ENCODE results near the gene SRBD1. TPM values are rescaled to one million over a fixed set of nuclear protein-coding genes. Genes with fewer than 3 reads are reported as not detected.

Gene SRBD1
- polyA plus RNA-seq, 3 donors, result 5.8 to 9.2 (median 7.0) TPM

- Histone ChIP-seq H3K79me2 (ENCODE audit: insufficient read depth, low read length) (no peaks in the 10 kb centered on the region), H3K9me3 (replicated peaks in 1 of 2; ENCODE audit: control insufficient read depth in 1 of 2, insufficient read depth in 1 of 2, low read length in 2 of 2) (no peaks in the 10 kb centered on the region), H3K36me3 (replicated peaks in 1 of 2; ENCODE audit: control insufficient read depth in 1 of 2, insufficient read depth in 2 of 2, low read length in 2 of 2) (peaks cover 0 to 9% of the 10 kb centered on the region in 2 donors), H3K27me3 (ENCODE audit: control insufficient read depth in 2 of 2, insufficient read depth in 2 of 2, low read length in 2 of 2) (no peaks in the 10 kb centered on the region), H3K4me1 (ENCODE audit: control insufficient read depth in 1 of 2, insufficient read depth in 2 of 2, low read length in 2 of 2) (no peaks in the 10 kb centered on the region), H3K27ac (ENCODE audit: low read depth in 1 of 2, low read length in 2 of 2) (no peak overlapping the region), H2AFZ (ENCODE audit: insufficient read depth, low read depth, low read length, poor library complexity, severe bottlenecking) (no peak overlapping the region), H3K4me2 (replicated peaks; ENCODE audit: extremely low read depth, low read length, poor library complexity, severe bottlenecking) (no peak overlapping the region), H4K20me1 (ENCODE audit: insufficient read depth, low read length) (no peaks in the 10 kb centered on the region), H3K4me3 (replicated peaks in 1 of 3; ENCODE audit: low read depth in 2 of 3, low read length in 3 of 3) (no peak overlapping the region), H3K9ac (ENCODE audit: insufficient read depth, low read length, poor library complexity, severe bottlenecking) (no peak overlapping the region)
- TF ChIP-seq CTCF (IDR thresholded peaks at IDR 0.05), result no peak
- intact Hi-C loops (cut with micrococcal nuclease), result no loop called here
- no peaks in the 10 kb centered on the region for H3K4me1 Mint-ChIP-seq
- no peaks in the 10 kb centered on the region for H3K27me3 Mint-ChIP-seq (ENCODE audit: low read depth in 3 of 3)
- no peak overlapping the region for H3K4me3 Mint-ChIP-seq
- DNase-seq, result no peak
- no peaks in the 10 kb centered on the region for H3K9me3 Mint-ChIP-seq
- 100% methylated on average over 3 of the region's 3 CpGs for WGBS (ENCODE audit: insufficient coverage)
- H3K36me3 Mint-ChIP-seq, result peaks cover 17 to 25% of the 10 kb centered on the region in 2 donors
- no peak overlapping the region for H3K27ac Mint-ChIP-seq
These were observed 206.2 kb downstream of the SRBD1 start for GRCh38 chr2:45404807-45405297.

- H3K9ac ChIP-seq (ENCODE audit: insufficient read depth, low read length, poor library complexity, severe bottlenecking), result no peak overlapping the region
- intact Hi-C loops (cut with micrococcal nuclease), result no loop called here
- no peak overlapping the region for H3K4me2 ChIP-seq (replicated peaks; ENCODE audit: extremely low read depth, low read length, poor library complexity, severe bottlenecking)
- no peak overlapping the region for H3K27ac ChIP-seq (ENCODE audit: low read depth in 1 of 2, low read length in 2 of 2)
- H3K27me3 Mint-ChIP-seq (ENCODE audit: low read depth in 3 of 3), result no peaks in the 10 kb centered on the region
- no peak overlapping the region for H3K27ac Mint-ChIP-seq
- H3K9me3 Mint-ChIP-seq, result no peaks in the 10 kb centered on the region
- no peaks in the 10 kb centered on the region for H4K20me1 ChIP-seq (ENCODE audit: insufficient read depth, low read length)
- H3K9me3 ChIP-seq (replicated peaks in 1 of 2; ENCODE audit: control insufficient read depth in 1 of 2, insufficient read depth in 1 of 2, low read length in 2 of 2), result no peaks in the 10 kb centered on the region
- H3K36me3 ChIP-seq (replicated peaks in 1 of 2; ENCODE audit: control insufficient read depth in 1 of 2, insufficient read depth in 2 of 2, low read length in 2 of 2), result peaks cover 0 to 9% of the 10 kb centered on the region in 2 donors
- peaks cover 3% of the 10 kb centered on the region for H3K4me1 Mint-ChIP-seq
- no peaks in the 10 kb centered on the region for H3K4me1 ChIP-seq (ENCODE audit: control insufficient read depth in 1 of 2, insufficient read depth in 2 of 2, low read length in 2 of 2)
- no peak overlapping the region for H2AFZ ChIP-seq (ENCODE audit: insufficient read depth, low read depth, low read length, poor library complexity, severe bottlenecking)
- no peak for DNase-seq
- H3K27me3 ChIP-seq (ENCODE audit: control insufficient read depth in 2 of 2, insufficient read depth in 2 of 2, low read length in 2 of 2), result no peaks in the 10 kb centered on the region
- no peak for TF ChIP-seq CTCF (IDR thresholded peaks at IDR 0.05)
- no peak overlapping the region for H3K4me3 Mint-ChIP-seq
- H3K79me2 ChIP-seq (ENCODE audit: insufficient read depth, low read length), result no peaks in the 10 kb centered on the region
- H3K4me3 ChIP-seq (replicated peaks in 1 of 3; ENCODE audit: low read depth in 2 of 3, low read length in 3 of 3), result no peak overlapping the region
- peaks cover 10 to 19% of the 10 kb centered on the region in 2 donors for H3K36me3 Mint-ChIP-seq
These were observed 208.0 kb downstream of the SRBD1 start for GRCh38 chr2:45403036-45403435.
